NCI-H2227 treated with DMSO at 0.1 percent for 48 hours (cell line): ENCODE data around the gene QRFPR.
"Not testable (repeated sequence)": the region's sequence is repeated elsewhere in the genome, so short reads cannot be mapped to it uniquely, and the experiment has no call there.

ENCODE experiments used
- DNase-seq: peaks from one replicate; lab custom pipeline; 2025; lab: John Stamatoyannopoulos, UW

Gene QRFPR

DNA sequence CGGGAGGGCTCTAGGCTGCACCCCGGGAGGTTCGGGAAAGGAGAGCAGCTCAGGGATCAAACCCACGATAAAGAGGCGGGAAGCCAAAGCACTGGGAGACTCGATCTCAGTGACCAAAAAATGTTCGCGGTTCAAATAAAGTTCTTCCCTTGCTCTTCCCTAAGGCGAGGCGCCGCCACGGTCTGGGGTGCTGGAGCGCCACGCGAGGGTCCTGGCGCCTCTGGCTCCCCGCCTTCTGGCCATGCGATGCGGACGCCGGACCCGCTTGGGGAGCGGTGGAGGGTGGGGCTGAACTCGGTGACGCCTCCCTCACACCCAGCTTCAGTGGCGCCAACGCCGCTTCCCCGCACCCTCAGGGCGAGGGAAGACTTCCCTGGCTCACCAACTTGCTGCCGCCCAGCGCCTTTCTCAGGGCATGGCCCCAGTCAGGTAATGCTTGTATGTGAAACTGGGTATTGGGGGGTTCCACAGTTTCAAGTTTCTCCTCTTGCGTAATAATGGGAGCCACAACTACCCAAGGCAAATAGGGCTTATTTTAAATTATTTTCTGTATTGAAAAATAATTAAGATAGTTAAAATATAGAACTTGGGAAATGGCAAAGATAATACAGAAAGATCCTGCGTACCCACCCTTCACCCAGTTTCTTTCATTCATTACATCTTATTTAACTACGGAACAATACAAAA, at the start of gene QRFPR:
TSS of gene QRFPR (minus strand) at position 243 of the 687 bp plus-strand sequence. CDS start 371 bp downstream, outside the sequence.
- no peak for DNase-seq

DNA sequence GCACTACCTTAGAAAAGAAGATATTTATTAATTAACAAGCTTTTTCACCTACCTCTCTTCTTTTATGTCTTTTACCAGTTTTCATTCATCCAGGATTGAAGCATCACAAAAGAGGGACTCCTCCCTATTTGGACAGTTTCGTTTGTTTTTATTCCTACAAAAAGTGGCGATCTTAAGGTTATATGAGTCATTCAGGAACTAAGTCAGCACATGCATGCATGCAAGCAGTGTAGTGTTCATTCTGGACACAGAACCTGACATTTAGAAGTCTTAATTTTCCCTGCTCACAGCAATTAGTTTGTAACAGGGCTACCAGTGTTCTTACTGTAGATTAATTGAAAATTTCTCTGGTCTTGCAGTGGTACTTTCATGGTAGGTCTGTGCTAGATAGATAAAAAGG, 47.9 kb upstream of the QRFPR start:
- DNase-seq: no peak

DNA sequence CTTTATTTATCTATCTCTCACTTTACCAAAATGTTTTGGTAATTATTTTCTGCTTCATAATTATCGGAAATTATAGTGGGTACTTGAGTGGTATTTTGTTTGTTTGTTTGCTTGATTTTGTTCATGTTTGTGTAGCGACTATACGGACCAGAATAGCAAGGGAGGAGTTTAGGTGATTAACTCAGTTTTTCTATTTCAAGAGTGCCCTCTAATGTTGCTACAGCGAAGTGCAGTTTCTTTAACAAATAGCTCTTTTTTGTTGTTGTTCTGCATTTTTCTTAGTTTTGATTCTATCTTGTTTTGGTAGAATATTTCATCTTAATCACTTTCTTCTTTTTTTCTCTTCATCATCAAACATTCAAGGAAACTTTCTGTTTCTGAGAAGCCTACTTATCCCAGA, 40.8 kb upstream of the QRFPR start:
- DNase-seq: no peak

DNA sequence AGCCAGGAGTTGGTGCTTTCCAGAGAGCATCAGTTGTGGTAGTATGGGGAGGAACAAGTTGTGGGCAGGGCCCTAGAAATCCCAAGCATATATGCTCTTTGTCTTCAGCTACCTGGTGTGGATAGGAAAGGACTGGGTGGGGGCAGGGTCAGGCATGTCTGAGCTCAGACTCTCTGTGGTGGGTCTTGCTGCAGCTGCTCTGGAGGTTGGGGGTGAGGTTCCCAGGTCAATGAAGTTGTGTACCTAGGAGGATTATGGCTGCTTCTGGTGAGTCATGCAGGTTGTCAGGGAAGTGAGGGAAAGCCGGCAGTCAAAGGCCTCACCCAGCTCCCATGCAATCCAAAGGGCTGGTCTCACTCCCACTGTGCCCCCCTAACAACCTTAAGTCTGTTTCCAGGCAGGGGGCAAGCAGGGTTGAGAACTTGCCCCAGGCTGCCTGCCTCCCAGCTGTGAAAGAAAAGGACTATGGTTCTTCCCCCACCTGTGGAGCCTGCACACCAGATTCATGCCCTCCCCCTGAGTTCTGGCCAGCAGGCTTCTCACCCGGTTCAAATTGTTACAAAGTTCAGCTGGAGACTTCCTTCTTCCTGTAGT, 30.4 kb upstream of the QRFPR start:
- no peak for DNase-seq

DNA sequence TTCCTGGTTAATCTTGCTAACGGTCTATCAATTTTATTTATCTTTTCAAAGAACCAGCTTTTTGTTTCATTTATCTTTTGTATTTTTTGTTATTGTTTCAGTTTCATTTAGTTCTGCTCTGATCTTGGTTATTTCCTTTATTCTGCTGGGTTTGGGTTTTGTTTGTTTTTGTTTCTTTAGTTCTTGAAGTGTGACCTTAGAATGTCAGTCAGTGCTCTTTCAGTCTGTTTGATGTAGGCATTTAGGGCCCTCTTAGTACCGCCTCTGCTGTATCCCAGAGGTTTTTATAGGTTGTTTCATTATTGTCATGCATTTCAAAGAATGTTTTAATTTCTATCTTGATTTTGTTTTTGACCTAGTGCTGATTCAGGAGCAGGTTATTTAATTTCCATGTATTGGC, 27.7 kb upstream of the QRFPR start:
- DNase-seq: not testable (repeated sequence)

DNA sequence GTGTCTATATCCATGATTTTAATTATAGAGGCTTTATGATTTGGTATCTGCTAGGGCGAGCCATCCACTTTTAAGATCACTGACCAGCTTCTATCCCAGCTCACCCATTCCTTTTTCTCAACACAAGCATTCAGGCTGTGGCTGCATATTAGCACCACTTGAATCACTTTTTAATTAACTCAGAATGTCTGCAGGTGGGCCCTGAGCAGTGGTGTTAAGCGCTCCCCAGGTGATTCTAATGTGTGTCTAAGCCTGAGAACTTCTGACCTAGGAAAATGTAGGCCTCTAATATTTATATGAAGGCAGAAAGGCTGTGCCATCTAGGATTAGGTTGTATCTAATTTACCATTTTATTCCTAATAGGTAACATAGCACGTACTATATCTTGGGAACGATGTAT, 19.8 kb upstream of the QRFPR start:
- no peak for DNase-seq

DNA sequence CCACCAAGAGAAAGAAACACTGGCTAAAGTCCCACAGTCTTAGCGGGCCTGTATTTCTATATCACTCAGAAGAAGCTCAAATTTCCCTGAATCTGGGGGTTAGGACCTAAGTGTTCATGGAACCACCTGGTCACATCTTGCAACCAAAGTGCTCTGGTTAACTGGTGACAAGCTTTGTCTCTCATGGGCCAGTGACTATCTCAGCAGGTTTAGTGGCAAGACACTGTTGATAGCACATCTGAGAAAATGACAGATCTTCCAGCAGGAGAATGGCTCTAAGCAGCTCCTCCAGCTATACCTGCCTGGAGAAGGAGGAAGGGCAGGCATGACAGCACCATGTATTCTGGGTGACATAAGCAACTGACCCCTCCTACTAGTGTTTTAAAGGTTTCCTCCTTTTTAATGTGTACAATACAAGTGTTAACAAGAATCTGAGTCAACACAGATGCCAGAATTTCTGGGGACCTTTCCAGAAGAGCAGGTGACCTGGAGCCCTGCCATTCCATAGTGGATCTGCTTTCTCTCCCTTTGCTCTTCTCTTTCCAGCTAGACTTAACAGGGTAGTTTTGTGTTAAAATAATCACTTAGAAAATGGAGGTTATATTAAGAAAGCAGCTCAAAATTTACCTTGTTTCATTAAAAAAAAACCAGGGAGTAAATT, 17.3 kb upstream of the QRFPR start:
- DNase-seq: no peak

DNA sequence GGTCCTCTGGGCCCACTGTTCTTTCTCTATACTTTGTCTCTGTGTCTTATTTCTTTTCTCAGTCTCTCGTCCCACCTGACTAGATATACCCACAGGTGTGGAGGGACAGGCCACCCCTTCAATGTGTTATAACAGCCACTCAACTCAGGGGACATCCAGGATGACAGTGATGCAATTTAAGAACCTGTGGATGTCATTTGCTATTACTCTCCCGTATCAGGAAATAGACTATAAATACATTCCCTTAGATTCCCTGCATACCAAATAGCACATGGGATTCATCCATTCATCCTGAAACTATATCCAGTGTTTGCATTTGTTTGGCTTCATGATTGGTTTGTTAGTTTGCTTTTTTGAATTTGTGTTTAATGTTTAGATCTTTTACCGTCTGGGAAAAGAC, 16.6 kb upstream of the QRFPR start:
- DNase-seq: no peak

DNA sequence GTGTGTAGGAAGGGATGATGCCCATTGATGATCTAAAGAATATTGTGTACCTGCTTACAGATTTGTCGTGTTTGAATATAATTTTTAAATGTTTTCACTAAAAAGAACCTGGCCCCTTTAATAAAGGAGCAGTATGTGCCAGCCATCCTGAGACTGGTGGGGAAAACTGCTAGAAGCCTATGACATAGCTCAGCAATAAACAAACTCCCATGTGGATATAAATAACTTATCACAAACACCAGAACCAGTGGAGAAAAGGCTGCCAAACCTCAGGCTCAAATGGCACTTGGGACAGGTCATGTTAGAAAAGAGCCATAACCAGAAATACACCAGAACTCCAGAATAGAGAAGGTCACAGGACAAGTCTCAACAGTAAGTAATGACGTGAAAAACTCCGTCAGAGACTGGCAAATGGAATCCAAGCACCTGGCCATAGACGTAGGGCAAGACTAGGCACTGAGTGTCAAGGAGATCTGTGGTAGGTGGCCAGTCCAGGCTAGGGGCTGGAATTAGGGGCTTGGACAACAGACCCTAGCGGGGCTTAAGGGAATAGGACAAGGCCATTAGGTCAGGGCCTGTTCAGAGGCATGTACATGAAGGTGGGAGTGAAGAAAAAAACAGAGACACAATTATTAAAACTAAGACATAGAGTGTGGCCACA, 11.7 kb upstream of the QRFPR start:
- DNase-seq: no peak

DNA sequence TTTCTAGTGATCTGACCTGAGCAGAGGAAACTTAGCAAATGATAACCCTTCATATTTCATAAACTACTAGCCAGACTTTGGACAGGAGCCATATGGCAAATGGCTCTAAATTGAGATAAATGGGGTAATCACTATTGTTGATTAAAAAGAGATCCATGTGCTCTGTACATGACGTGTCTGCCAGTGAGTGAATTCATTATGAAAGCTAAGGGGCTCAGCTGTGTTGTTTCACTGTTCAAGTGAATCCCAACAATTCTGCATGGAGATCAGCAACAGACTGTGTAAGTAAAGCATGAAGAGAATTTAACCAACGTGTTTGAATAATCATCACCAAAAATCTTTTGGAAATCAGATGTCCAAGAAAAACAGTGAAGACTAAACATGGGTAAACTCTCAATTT, 9.5 kb upstream of the QRFPR start:
- no peak for DNase-seq

DNA sequence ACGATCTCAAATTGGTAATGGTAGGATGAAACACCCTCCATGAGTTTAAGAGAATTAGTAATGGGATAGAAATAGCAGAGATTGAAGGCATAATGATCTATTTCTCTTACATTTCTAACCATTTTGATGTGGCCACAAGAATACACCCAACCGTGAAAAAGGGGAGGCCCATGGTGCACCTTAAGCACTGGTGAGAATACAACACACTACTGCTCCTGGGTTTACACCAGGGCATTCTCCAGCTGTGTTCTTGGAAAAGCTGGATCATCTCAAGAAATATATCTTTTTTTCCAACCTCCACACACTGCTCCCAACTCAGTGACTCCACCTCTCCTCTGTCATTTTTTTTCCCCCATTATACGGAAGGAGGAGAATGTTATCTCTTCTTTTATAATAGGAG, 1.5 kb downstream of the QRFPR start:
- no peak for DNase-seq

DNA sequence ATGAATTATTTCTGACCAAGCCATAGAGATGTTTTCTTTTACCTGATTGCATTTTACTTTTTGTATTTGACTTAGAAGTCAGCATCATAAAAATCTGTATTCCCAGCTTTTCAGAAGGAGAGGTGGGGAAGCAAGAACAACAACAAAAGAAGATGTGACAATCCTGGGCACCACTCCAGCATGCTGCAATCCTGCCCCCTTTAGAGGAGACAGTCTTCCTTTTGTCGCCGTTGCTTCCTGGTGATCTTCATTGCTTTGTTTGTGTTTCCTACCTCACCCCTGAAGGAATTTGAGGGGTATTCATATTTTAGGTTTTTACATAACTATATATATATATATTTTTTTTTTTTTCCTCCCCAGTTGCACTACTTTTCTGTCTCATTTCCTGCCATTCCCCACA, 3.7 kb downstream of the QRFPR start:
- no peak for DNase-seq

DNA sequence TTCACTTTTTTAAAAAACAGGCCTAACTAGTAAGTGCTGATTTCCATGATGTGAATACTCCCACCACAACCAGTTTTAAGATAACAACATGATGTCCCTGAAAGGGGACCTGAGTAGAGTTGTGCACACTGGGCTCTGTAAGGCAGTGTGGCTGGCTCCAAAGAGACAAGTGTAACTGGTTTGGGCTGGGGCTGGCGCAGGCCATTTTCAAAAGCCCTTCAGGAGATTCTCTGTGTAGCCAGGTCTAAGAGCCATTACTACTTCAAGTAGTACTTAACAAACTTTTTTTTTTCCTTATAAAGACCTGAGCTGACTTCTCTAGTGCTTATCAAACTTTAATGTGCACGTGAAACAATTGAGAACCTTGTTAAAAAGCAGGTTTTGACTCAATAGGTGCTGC, 4.3 kb downstream of the QRFPR start:
- DNase-seq: no peak

DNA sequence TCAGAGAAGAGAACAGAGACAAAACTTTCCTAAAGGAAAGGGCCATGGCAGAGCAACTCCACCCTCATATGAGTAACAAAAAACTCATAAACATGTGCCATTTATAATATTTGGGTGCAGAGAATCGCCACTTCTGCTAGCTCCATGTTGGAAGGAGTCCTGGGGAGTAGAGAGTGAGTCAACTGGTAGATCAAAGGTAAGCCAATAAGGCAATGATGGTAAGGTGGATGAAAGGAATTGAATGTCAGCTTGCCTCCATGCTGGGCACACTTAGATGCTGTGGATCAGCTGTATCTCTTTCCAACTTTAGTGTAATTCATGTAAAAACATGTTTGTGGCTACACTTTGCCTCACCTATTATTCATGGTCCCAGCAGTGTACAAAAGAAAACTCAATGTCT, 4.7 kb downstream of the QRFPR start:
- no peak for DNase-seq

DNA sequence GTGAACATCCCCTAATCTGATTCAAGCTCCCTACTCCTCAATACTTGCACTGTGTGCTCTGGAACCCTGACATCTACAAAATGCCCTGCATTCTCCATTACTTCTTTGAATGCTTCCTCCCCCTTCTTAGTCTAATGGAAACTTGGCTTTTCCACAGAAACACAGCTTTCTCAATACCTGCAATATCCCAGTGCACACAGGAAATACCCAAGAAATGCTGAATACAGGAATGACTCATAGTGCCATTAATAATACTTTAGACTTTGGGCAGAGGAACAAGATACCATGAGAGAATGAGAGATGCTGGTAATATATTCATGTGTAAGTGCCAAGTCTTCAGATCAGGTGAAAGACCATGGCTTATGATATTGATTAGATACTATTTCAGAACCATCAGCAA, 5.6 kb downstream of the QRFPR start:
- DNase-seq: no peak

DNA sequence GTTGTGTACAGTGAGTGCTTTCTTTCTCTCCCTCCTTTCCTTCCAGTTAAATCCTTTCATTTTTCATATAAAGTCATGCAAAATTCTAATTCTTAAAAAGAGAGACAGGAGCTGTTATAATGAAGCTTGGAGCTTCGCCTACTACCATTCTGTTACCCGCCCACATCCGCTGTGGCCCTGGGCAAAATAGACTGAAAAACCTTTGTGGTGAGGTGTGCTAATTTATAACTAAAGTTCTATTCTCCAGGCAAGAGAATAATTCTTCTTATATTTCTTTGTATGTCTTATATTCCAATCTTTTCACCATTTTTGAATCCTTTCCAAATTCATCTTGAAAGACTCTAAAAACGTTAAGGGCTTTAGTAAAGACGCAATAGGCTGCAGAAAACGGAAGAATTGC, 7.0 kb downstream of the QRFPR start:
- no peak for DNase-seq

DNA sequence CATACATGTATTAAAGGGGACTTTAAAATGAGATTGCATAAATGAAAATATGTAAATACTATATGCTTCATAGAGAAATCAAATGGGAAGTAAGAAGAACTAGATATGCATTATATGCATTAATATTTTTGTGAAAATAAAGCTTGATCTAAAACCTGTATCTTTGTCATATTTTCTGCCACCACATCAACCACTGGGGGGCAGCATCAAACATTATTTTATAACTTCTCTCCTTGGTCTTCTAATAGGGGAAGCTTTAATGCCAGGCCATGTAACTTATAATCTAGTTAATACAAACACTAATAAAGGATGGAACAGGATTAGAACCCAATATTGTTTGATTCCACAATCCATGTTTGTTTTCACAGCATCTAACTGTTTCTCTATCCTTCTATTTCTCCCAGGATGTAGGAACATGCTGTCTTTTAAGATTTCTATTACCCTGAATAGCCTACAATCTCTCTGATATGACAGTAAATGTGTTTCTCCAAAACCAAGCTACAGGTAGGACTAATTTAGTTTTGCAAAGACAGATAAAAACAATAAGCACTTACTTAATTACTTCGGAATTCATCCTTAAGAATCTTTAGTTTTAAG, 10.0 kb downstream of the QRFPR start:
- DNase-seq: no peak

DNA sequence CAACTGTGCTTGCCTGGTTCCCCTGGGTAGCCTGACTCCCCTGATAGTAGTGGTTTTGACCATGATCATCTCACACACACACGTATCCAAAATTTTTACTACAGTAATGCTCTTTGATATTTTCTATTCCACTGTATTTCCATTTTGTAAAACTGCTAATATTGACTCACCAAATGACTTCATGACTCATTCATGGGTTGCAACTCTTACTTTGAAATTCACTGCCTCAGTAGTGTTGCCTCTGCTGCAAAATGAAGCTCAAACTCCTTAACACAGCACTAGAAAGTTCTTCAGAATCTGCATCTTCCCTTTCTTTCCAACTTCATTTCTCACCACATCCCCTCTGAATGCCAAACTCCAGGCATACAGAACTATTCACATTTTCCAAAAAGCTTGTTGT, 20.3 kb downstream of the QRFPR start:
- no peak for DNase-seq

DNA sequence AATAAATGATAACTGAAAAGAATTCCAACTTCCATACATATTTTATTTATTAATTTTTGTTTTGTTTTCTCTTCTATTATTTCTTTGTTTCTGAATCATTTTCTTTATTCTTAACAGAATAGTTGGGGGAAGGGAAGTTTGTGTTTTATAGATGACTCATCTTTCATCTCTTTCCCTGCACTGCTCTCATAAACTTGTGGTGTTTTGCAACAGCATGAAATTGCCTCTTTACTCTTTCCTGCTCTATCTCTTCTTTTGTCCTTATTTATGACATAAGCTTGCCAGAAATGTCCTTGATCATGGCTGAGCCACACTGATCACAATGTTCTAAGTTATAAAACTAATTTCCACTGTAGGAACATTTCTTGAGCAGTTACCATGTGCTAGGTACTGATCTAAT, 22.3 kb downstream of the QRFPR start:
- no peak for DNase-seq

DNA sequence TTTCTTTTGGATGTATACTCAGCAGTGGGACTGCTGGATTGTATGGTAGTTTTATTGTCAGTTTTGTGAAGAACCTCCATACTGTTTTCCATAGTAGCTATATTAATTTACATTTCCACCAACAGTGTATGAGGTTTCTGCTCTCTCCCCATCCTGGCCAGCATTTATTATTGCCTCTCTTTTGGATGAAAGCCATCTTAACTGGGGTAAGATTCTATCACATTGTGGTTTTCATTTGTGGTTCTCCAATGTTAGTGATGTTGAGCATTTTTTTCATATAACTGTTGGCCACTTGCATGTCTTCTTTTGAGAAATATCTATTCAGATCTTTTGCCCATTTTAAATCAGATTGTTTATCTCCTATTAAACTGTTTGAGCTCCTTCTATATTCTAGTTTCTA, 27.6 kb downstream of the QRFPR start:
- DNase-seq: no peak

DNA sequence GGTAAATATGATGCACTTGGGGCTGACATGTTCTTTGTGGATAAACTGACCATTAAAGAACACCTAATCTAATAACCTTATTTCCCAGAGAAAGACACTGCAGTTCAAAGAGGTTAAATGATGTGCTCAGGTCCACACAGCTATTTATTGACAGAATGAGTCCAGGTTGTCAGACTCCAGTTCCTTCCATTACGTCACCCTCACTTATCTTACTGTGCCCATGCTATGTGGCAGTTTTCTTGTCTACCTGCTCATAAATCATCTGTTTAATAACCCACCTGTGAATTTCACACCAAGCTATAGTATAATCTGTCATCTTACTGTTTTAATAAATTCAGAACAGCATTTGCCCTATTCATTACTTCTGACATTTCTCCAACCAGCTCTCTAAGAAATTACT, 36.7 kb downstream of the QRFPR start:
- DNase-seq: no peak

DNA sequence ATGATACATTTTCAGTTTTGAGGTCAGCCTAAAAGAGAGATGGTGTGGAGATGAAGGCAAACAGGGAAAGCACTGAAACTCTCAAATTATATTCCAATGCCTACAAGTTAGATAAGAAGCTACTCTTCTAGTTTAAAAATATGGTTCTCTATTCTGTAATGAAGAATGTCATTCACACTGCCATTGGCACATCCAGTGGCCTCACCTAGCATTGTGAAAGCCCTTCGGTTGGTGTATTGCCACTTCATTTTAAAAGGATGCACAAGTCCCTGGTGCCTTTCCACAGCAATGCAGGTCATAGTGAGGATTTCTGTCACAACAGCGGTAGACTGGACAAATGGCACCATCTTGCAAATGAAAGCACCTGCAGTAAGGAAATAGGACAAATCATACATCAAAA, 40.6 kb downstream of the QRFPR start:
- DNase-seq: no peak

DNA sequence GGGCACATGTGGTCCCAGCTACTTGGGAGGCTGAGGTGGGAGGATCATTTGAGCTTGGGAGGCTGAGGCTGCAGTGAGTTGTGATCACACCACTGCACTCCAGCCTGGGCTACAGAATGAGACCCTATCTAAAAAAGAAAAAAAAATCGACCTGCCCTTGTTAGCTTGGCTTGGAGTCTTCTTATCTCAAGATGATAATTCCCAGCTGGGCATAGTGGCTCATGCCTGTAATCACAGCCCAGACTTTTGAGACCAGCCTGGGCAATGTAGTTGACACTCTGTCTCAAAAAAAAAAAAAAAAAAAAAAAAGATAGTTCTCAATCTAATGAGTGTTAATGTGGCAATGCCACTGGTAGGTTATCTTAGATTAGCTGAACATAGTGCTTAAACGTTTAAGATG, 41.0 kb downstream of the QRFPR start:
- no peak for DNase-seq
